Gastroesophageal sphincter (tissue), 3 donors: ENCODE measurements around the gene COL1A1.

ENCODE experiments used
- CTCF ChIP-seq, 4 experiments: fragments of 200-600 bp in 2 of 4; fragments of 450-650 bp in 2 of 4; sonication (generic) in 1 of 4; IDR thresholded peaks; one replicate each; pipeline ENCODE4 v1.5.1; 2017 to 2019; ENCODE audit warnings: antibody characterized with exemption in 4 of 4, mild to moderate bottlenecking in 2 of 4, moderate library complexity in 2 of 4
- POLR2AphosphoS5 ChIP-seq: sonication (generic); formaldehyde crosslinking; IDR thresholded peaks from one replicate; pipeline ENCODE4 v1.6.1; 2017; ENCODE audit warnings: antibody characterized with exemption

GRCh38 chr17:50144845-50145531 is 56.4 kb downstream of the COL1A1 start:
- TF ChIP-seq POLR2AphosphoS5: no peak
- TF ChIP-seq CTCF (IDR thresholded peaks at IDR 0.05): no peak
